MM.1S (cell line): ENCODE results near the gene ALG5.

Experiments used
- CTCF ChIP-seq: fragments of 300-600 bp; sonication (generic); IDR thresholded peaks from 2 replicates; pipeline ENCODE4 v1.5.1; 2016; ENCODE audit warnings: antibody characterized with exemption, low read length, mixed read lengths
- EZH2 ChIP-seq: fragments of 300-600 bp; sonication (generic); optimal IDR thresholded peaks from 2 replicates; pipeline ENCODE3; 2017; ENCODE audit warnings: low read depth, mild to moderate bottlenecking, antibody characterized with exemption, low read length, mixed read lengths

- TF ChIP-seq CTCF (no peak), EZH2 (no peak)
Measured at GRCh38 chr13:36924001-36924400, 75.1 kb downstream of the ALG5 start.
